A673 (cell line): Measurements from ENCODE around the gene FAM177B. TPM values are rescaled to one million over a fixed set of nuclear protein-coding genes. Genes with fewer than 3 reads are reported as not detected.

Source experiments
- BruUV-seq: library from RNA; stranded (reverse); fragments of 400-500 nt; replicated peaks from 2 replicates; lab custom pipeline; 2021; lab: Mats Ljungman, UMichigan
- CTCF ChIA-PET: fragments of 300-600 bp; sonication (Branson Sonifier 250); formaldehyde crosslinking; loops from one replicate; lab custom pipeline; 2022; ENCODE audit warnings: antibody characterized with exemption; lab: Charles Lee
- POLR2A ChIA-PET: fragments of 300-600 bp; sonication (Branson Sonifier 250); formaldehyde crosslinking; loops from one replicate; lab custom pipeline; 2022; ENCODE audit warnings: antibody characterized with exemption; ENCODE audit not compliant: low non-redundant PET; lab: Charles Lee
- DNase-seq: peaks from one replicate; pipeline ENCODE4 v3.0.0-alpha.2; 2015; ENCODE audit warnings: low spot score
- H3K27ac ChIP-seq: fragments of 200-600 bp; sonication (generic); 2 replicates; pipeline ENCODE4 v1.5.1; 2016; ENCODE audit warnings: mixed run types, low read depth, mild to moderate bottlenecking, mixed read lengths, antibody characterized with exemption, low read length; ENCODE audit not compliant: poor library complexity, severe bottlenecking
- H3K27me3 ChIP-seq: fragments of 200-600 bp; sonication (generic); replicated peaks from 2 replicates; pipeline ENCODE4 v1.6.1; 2017; ENCODE audit warnings: mixed run types, low read depth, mild to moderate bottlenecking, mixed read lengths, antibody characterized with exemption, low read length; ENCODE audit not compliant: insufficient read depth, poor library complexity
- H3K36me3 ChIP-seq: fragments of 200-600 bp; sonication (generic); 2 replicates; pipeline ENCODE4 v1.6.1; 2016; ENCODE audit warnings: mixed run types, mild to moderate bottlenecking, mixed read lengths, antibody characterized with exemption, low read length; ENCODE audit not compliant: insufficient read depth, poor library complexity, severe bottlenecking
- H3K4me1 ChIP-seq: fragments of 200-600 bp; sonication (generic); 2 replicates; pipeline ENCODE4 v1.6.1; 2017; ENCODE audit warnings: mixed run types, mild to moderate bottlenecking, mixed read lengths, antibody characterized with exemption, low read length; ENCODE audit not compliant: insufficient read depth, poor library complexity, severe bottlenecking
- H3K4me3 ChIP-seq: fragments of 200-600 bp; sonication (generic); 2 replicates; pipeline ENCODE4 v1.5.1; 2016; ENCODE audit warnings: low read depth, mixed run types, mild to moderate bottlenecking, mixed read lengths, low read length; ENCODE audit not compliant: poor library complexity, severe bottlenecking
- H3K9me3 ChIP-seq: fragments of 200-600 bp; sonication (generic); 2 replicates; pipeline ENCODE4 v1.6.1; 2016; ENCODE audit warnings: mixed run types, low read depth, mild to moderate bottlenecking, mixed read lengths, antibody characterized with exemption, low read length; ENCODE audit not compliant: poor library complexity, severe bottlenecking
- CTCF ChIP-seq: fragments of 300-800, 200-600 bp; sonication (generic); conservative IDR thresholded peaks from 2 replicates; pipeline ENCODE4 v1.5.1; 2017; ENCODE audit warnings: low read depth, mild to moderate bottlenecking, antibody characterized with exemption, low read length, moderate library complexity, mixed read lengths
- EZH2 ChIP-seq: fragments of 200-600 bp; sonication (generic); IDR thresholded peaks from 2 replicates; pipeline ENCODE4 v1.6.1; 2017; ENCODE audit warnings: borderline replicate concordance, low read depth, mild to moderate bottlenecking, mixed read lengths, antibody characterized with exemption, low read length; ENCODE audit not compliant: poor library complexity, severe bottlenecking
- intact Hi-C: fragments of 100-400 bp; cut with micrococcal nuclease; formaldehyde crosslinking; loops from one replicate; pipeline ENCODE4 v1.10.0; 2022; ENCODE audit not compliant: unreplicated experiment
- total RNA-seq: library from RNA; stranded (reverse); gene quantifications from 2 replicates; pipeline ENCODE4 v1.2.3, GENCODE V29; 2021

FAM177B gene
- total RNA-seq, 1 experiment from 2014 or later: not detected

GRCh38 chr1:222794656-222795474 lies 57.9 kb downstream of the FAM177B start:
- DNase-seq: peak; percentile 35
- CTCF ChIA-PET: interaction anchor here (2.5 kb wide), 1 partner anchor 295 kb away, joined by 9 read pairs; no protein-coding TSS in a partner anchor
- intact Hi-C loops: loop anchor here (5.0 kb wide), 1 partner anchor 887 kb away; no protein-coding TSS in a partner anchor

GRCh38 chr1:222798116-222798515 lies 61.1 kb downstream of the FAM177B start:
- TF ChIP-seq EZH2: no peak
- TF ChIP-seq CTCF: no peak
- H3K36me3 ChIP-seq: no peaks in the 10 kb centered on the region
- intact Hi-C loops: no loop called here
- ChIA-PET CTCF (interaction anchor here (0.6 to 1.0 kb wide), 3 partner anchors 23 to 292 kb away, joined by 3 to 5 read pairs (median 3); no protein-coding TSS in a partner anchor), POLR2A (interaction anchor here (0.6 kb wide), 1 partner anchor 1253 kb away, joined by 3 read pairs; no protein-coding TSS in a partner anchor)
- BruUV-seq: no TSS peak
- peak; percentile 54 for DNase-seq
- H3K27ac ChIP-seq: no peak overlapping the region
- H3K27me3 ChIP-seq: no peaks in the 10 kb centered on the region
- no peak overlapping the region for H3K4me3 ChIP-seq
- no peaks in the 10 kb centered on the region for H3K4me1 ChIP-seq
- no peaks in the 10 kb centered on the region for H3K9me3 ChIP-seq

More at GRCh38 chr1:222794656-222795474, 57.9 kb downstream of the FAM177B start:
- Histone ChIP-seq H3K4me1 (no peaks in the 10 kb centered on the region), H3K9me3 (no peaks in the 10 kb centered on the region), H3K27ac (no peak overlapping the region), H3K27me3 (no peaks in the 10 kb centered on the region), H3K36me3 (no peaks in the 10 kb centered on the region), H3K4me3 (no peak overlapping the region)
- no TSS peak for BruUV-seq
- TF ChIP-seq EZH2 (no peak), CTCF (peak; percentile 34)
- POLR2A ChIA-PET: no interaction called here

- intact Hi-C loops: no loop called here
Observed at GRCh38 chr1:222798975-222799374, 62.0 kb downstream of the FAM177B start.

More at GRCh38 chr1:222798975-222799374, 62.0 kb downstream of the FAM177B start:
- DNase-seq: no peak
- ChIA-PET POLR2A (no interaction called here), CTCF (interaction anchor here (1.0 kb wide), 1 partner anchor 291 kb away, joined by 5 read pairs; no protein-coding TSS in a partner anchor)
- no peaks in the 10 kb centered on the region for H3K9me3 ChIP-seq
- no peak overlapping the region for H3K27ac ChIP-seq
- H3K27me3 ChIP-seq: no peaks in the 10 kb centered on the region
- no peak overlapping the region for H3K4me3 ChIP-seq
- TF ChIP-seq CTCF (no peak), EZH2 (no peak)
- no peaks in the 10 kb centered on the region for H3K4me1 ChIP-seq
- H3K36me3 ChIP-seq: no peaks in the 10 kb centered on the region
- no TSS peak for BruUV-seq

Other genes with a start within 250 kb of the FAM177B start
- gene HHIPL2, start 189.1 kb upstream of the FAM177B start, total RNA-seq: 0.66 TPM in 1 of 2 replicates, not detected in the other
- gene TAF1A, start 147.3 kb upstream of the FAM177B start, total RNA-seq: 19.3 TPM in 2 replicates
- 56.3 and 62.4 TPM in 2 replicates for gene MIA3, start 119.1 kb upstream of the FAM177B start, total RNA-seq
- gene AIDA, start 24.7 kb upstream of the FAM177B start, total RNA-seq: 74.1 and 80.0 TPM in 2 replicates
- 36.2 and 36.6 TPM in 2 replicates for gene BROX, start 24.6 kb upstream of the FAM177B start, total RNA-seq
- gene DISP1, start 77.8 kb downstream of the FAM177B start, total RNA-seq: 1.4 TPM in 2 replicates